Neural cell (in vitro differentiated cells): Measurements from ENCODE around the gene MAP3K7.

Source experiments
- CTCF ChIP-seq: fragments of 450-650 bp; IDR thresholded peaks from 2 replicates; pipeline ENCODE4 v1.5.1; 2014; ENCODE audit warnings: antibody characterized with exemption, mild to moderate bottlenecking, moderate library complexity; ENCODE audit not compliant: poor library complexity, severe bottlenecking
- EZH2 ChIP-seq: fragments of 200-600, 300-800 bp; shearing (Covaris generic), sonication (generic); IDR thresholded peaks from 2 replicates; pipeline ENCODE4 v1.6.1; 2014; ENCODE audit warnings: antibody characterized with exemption, low read length, borderline replicate concordance, mild to moderate bottlenecking; ENCODE audit not compliant: insufficient read depth, poor library complexity, severe bottlenecking
- MXI1 ChIP-seq: fragments of 450-650 bp; conservative IDR thresholded peaks from 2 replicates; pipeline ENCODE4 v1.6.1; 2014; ENCODE audit warnings: antibody characterized with exemption, mild to moderate bottlenecking; ENCODE audit not compliant: poor library complexity, severe bottlenecking
- POLR2AphosphoS5 ChIP-seq: IDR thresholded peaks from 2 replicates; pipeline ENCODE4 v1.6.1; 2012
- TF ChIP-seq, protein P1 (sequence below): IDR thresholded peaks from 2 replicates; pipeline ENCODE4 v1.6.1; 2012; ENCODE audit warnings: borderline replicate concordance

GRCh38 chr6:90494067-90494780, 92.6 kb downstream of the MAP3K7 start:
- no peak for TF ChIP-seq EZH2
- TF ChIP-seq CTCF: no peak
- TF ChIP-seq POLR2AphosphoS5: no peak
- TF ChIP-seq, protein P1, sequence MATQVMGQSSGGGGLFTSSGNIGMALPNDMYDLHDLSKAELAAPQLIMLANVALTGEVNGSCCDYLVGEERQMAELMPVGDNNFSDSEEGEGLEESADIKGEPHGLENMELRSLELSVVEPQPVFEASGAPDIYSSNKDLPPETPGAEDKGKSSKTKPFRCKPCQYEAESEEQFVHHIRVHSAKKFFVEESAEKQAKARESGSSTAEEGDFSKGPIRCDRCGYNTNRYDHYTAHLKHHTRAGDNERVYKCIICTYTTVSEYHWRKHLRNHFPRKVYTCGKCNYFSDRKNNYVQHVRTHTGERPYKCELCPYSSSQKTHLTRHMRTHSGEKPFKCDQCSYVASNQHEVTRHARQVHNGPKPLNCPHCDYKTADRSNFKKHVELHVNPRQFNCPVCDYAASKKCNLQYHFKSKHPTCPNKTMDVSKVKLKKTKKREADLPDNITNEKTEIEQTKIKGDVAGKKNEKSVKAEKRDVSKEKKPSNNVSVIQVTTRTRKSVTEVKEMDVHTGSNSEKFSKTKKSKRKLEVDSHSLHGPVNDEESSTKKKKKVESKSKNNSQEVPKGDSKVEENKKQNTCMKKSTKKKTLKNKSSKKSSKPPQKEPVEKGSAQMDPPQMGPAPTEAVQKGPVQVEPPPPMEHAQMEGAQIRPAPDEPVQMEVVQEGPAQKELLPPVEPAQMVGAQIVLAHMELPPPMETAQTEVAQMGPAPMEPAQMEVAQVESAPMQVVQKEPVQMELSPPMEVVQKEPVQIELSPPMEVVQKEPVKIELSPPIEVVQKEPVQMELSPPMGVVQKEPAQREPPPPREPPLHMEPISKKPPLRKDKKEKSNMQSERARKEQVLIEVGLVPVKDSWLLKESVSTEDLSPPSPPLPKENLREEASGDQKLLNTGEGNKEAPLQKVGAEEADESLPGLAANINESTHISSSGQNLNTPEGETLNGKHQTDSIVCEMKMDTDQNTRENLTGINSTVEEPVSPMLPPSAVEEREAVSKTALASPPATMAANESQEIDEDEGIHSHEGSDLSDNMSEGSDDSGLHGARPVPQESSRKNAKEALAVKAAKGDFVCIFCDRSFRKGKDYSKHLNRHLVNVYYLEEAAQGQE: no peak
- TF ChIP-seq MXI1: no peak
